Measurements from ENCODE around the gene FHIP2A.
"Not testable (repeated sequence)": the region's sequence is repeated elsewhere in the genome, so short reads cannot be mapped to it uniquely, and the experiment has no call there.

Gene FHIP2A

GRCh38 chr10:114837690-114838089, 16.1 kb downstream of the FHIP2A start:
- Mint-ChIP-seq H3K27me3 (no peaks in the 10 kb centered on the region), H3K4me3 (no peak overlapping the region), H3K36me3 (peaks cover 15% of the 10 kb centered on the region), H3K9me3 (no peaks in the 10 kb centered on the region), H3K27ac (no peak overlapping the region), H3K4me1 (no peaks in the 10 kb centered on the region)

- H3K4me1 Mint-ChIP-seq = no peaks in the 10 kb centered on the region
- H3K4me3 Mint-ChIP-seq = no peak overlapping the region
- H3K27me3 Mint-ChIP-seq = no peaks in the 10 kb centered on the region
- no peaks in the 10 kb centered on the region for H3K9me3 Mint-ChIP-seq
- H3K27ac Mint-ChIP-seq = no peak overlapping the region
- H3K36me3 Mint-ChIP-seq = peaks cover 15% of the 10 kb centered on the region
Observed at GRCh38 chr10:114839901-114840300, 18.3 kb downstream of the FHIP2A start.

GRCh38 chr10:114845978-114846693, 24.6 kb downstream of the FHIP2A start:
- H3K36me3 Mint-ChIP-seq = peaks cover 21% of the 10 kb centered on the region
- no peaks in the 10 kb centered on the region for H3K27me3 Mint-ChIP-seq
- H3K9me3 Mint-ChIP-seq = no peaks in the 10 kb centered on the region
- peak overlapping the region; percentile 59 for H3K27ac Mint-ChIP-seq
- H3K4me1 Mint-ChIP-seq = peaks cover 4% of the 10 kb centered on the region
- no peak overlapping the region for H3K4me3 Mint-ChIP-seq

GRCh38 chr10:114847517-114847916, 25.9 kb downstream of the FHIP2A start:
- H3K27ac Mint-ChIP-seq, H3K9me3 Mint-ChIP-seq, H3K4me1 Mint-ChIP-seq, H3K27me3 Mint-ChIP-seq, H3K4me3 Mint-ChIP-seq: not testable (repeated sequence)
- H3K36me3 Mint-ChIP-seq = peaks cover 22% of the 10 kb centered on the region

GRCh38 chr10:114849674-114850073, 28.1 kb downstream of the FHIP2A start:
- Mint-ChIP-seq H3K36me3 (peaks cover 17% of the 10 kb centered on the region), H3K27ac (no peak overlapping the region), H3K4me1 (peaks cover 4% of the 10 kb centered on the region), H3K27me3 (no peaks in the 10 kb centered on the region), H3K9me3 (no peaks in the 10 kb centered on the region), H3K4me3 (no peak overlapping the region)

- Mint-ChIP-seq H3K4me1 (peaks cover 7% of the 10 kb centered on the region), H3K27ac (no peak overlapping the region), H3K27me3 (no peaks in the 10 kb centered on the region), H3K4me3 (no peak overlapping the region), H3K36me3 (peaks cover 17% of the 10 kb centered on the region), H3K9me3 (no peaks in the 10 kb centered on the region)
Observed at GRCh38 chr10:114850126-114850525, 28.5 kb downstream of the FHIP2A start.

- no peak overlapping the region for H3K4me3 Mint-ChIP-seq
- H3K27ac Mint-ChIP-seq = no peak overlapping the region
- H3K36me3 Mint-ChIP-seq = peaks cover 21% of the 10 kb centered on the region
- no peaks in the 10 kb centered on the region for H3K27me3 Mint-ChIP-seq
- peaks cover 12% of the 10 kb centered on the region for H3K4me1 Mint-ChIP-seq
- no peaks in the 10 kb centered on the region for H3K9me3 Mint-ChIP-seq
Observed at GRCh38 chr10:114851336-114851735, 29.8 kb downstream of the FHIP2A start.

- no peaks in the 10 kb centered on the region for H3K9me3 Mint-ChIP-seq
- peaks cover 21% of the 10 kb centered on the region for H3K36me3 Mint-ChIP-seq
- H3K4me3 Mint-ChIP-seq = no peak overlapping the region
- no peaks in the 10 kb centered on the region for H3K27me3 Mint-ChIP-seq
- H3K4me1 Mint-ChIP-seq = peaks cover 17% of the 10 kb centered on the region
- H3K27ac Mint-ChIP-seq = no peak overlapping the region
Observed at GRCh38 chr10:114852197-114852596, 30.6 kb downstream of the FHIP2A start.

- Mint-ChIP-seq H3K36me3 (peaks cover 14% of the 10 kb centered on the region), H3K9me3 (no peaks in the 10 kb centered on the region), H3K27me3 (no peaks in the 10 kb centered on the region), H3K27ac (peak overlapping the region; percentile 82), H3K4me3 (no peak overlapping the region), H3K4me1 (peaks cover 21% of the 10 kb centered on the region)
Observed at GRCh38 chr10:114854906-114855305, 33.3 kb downstream of the FHIP2A start.

- Mint-ChIP-seq H3K27ac (peak overlapping the region; percentile 55), H3K4me1 (peaks cover 21% of the 10 kb centered on the region), H3K4me3 (no peak overlapping the region), H3K27me3 (no peaks in the 10 kb centered on the region), H3K36me3 (peaks cover 14% of the 10 kb centered on the region), H3K9me3 (no peaks in the 10 kb centered on the region)
Observed at GRCh38 chr10:114855776-114856543, 34.4 kb downstream of the FHIP2A start.

GRCh38 chr10:114856544-114857287, 35.1 kb downstream of the FHIP2A start:
- H3K4me1 Mint-ChIP-seq = peaks cover 21% of the 10 kb centered on the region
- no peaks in the 10 kb centered on the region for H3K27me3 Mint-ChIP-seq
- H3K36me3 Mint-ChIP-seq = peaks cover 14% of the 10 kb centered on the region
- peak overlapping the region; percentile 43 for H3K27ac Mint-ChIP-seq
- no peaks in the 10 kb centered on the region for H3K9me3 Mint-ChIP-seq
- peak overlapping the region; percentile 19 for H3K4me3 Mint-ChIP-seq

- H3K27ac Mint-ChIP-seq, H3K27me3 Mint-ChIP-seq, H3K9me3 Mint-ChIP-seq, H3K4me3 Mint-ChIP-seq: not testable (repeated sequence)
- Mint-ChIP-seq H3K4me1 (peaks cover 21% of the 10 kb centered on the region), H3K36me3 (peaks cover 14% of the 10 kb centered on the region)
Observed at GRCh38 chr10:114857288-114857565, 35.6 kb downstream of the FHIP2A start.

GRCh38 chr10:114857922-114858629, 36.5 kb downstream of the FHIP2A start:
- Mint-ChIP-seq H3K4me1 (peaks cover 21% of the 10 kb centered on the region), H3K4me3 (no peak overlapping the region), H3K27ac (no peak overlapping the region), H3K9me3 (no peaks in the 10 kb centered on the region), H3K36me3 (peaks cover 14% of the 10 kb centered on the region), H3K27me3 (no peaks in the 10 kb centered on the region)

- peaks cover 21% of the 10 kb centered on the region for H3K4me1 Mint-ChIP-seq
- H3K27me3 Mint-ChIP-seq = no peaks in the 10 kb centered on the region
- H3K27ac Mint-ChIP-seq = no peak overlapping the region
- H3K4me3 Mint-ChIP-seq = no peak overlapping the region
- H3K36me3 Mint-ChIP-seq = peaks cover 14% of the 10 kb centered on the region
- H3K9me3 Mint-ChIP-seq = no peaks in the 10 kb centered on the region
Observed at GRCh38 chr10:114859222-114859621, 37.6 kb downstream of the FHIP2A start.

GRCh38 chr10:114862456-114862855, 40.9 kb downstream of the FHIP2A start:
- H3K27ac Mint-ChIP-seq = no peak overlapping the region
- peaks cover 20% of the 10 kb centered on the region for H3K36me3 Mint-ChIP-seq
- H3K4me1 Mint-ChIP-seq = peaks cover 2% of the 10 kb centered on the region
- H3K27me3 Mint-ChIP-seq = no peaks in the 10 kb centered on the region
- H3K9me3 Mint-ChIP-seq = no peaks in the 10 kb centered on the region
- no peak overlapping the region for H3K4me3 Mint-ChIP-seq
